ENCODE data around the gene SRSF8. TPM values are rescaled to one million over a fixed set of nuclear protein-coding genes. Genes with fewer than 3 reads are reported as not detected.

The SRSF8 gene
- total RNA-seq, 4 donors from 2014 or later = 30.3 to 42.2 (median 34.8) TPM

- no peak for DNase-seq (ENCODE audit: extremely low spot score)
- Histone ChIP-seq H3K27me3 (no peaks in the 10 kb centered on the region), H3K36me3 (peaks cover 0 to 13% (median 2%) of the 10 kb centered on the region in 4 donors), H3K4me3 (no peak overlapping the region), H3K27ac (replicated peaks in 1 of 4) (no peak overlapping the region), H3K9me3 (no peaks in the 10 kb centered on the region), H3K4me1 (peaks cover 14 to 44% (median 18%) of the 10 kb centered on the region in 4 donors)
- TF ChIP-seq POLR2A (IDR thresholded peaks at IDR 0.05; ENCODE audit: low read depth) = no peak
- TF ChIP-seq EP300 (IDR thresholded peaks at IDR 0.05) = no peak
- TF ChIP-seq CTCF (IDR thresholded peaks at IDR 0.05) = no peak
- TF ChIP-seq POLR2AphosphoS5 (IDR thresholded peaks at IDR 0.05) = no peak
- intact Hi-C loops (cut with DNase I) = no loop called here
- WGBS = 92% methylated on average over 3 of the region's 3 CpGs
Observed at GRCh38 chr11:95111923-95112540, 45.3 kb downstream of the SRSF8 start.

- Histone ChIP-seq H3K4me1 (peaks cover 0 to 22% (median 0%) of the 10 kb centered on the region in 4 donors), H3K36me3 (no peaks in the 10 kb centered on the region), H3K27ac (replicated peaks in 1 of 4) (no peak overlapping the region), H3K27me3 (no peaks in the 10 kb centered on the region), H3K9me3 (no peaks in the 10 kb centered on the region), H3K4me3 (no peak overlapping the region)
- TF ChIP-seq CTCF (IDR thresholded peaks at IDR 0.05) (no peak), POLR2AphosphoS5 (IDR thresholded peaks at IDR 0.05) (no peak), POLR2A (IDR thresholded peaks at IDR 0.05; ENCODE audit: low read depth) (no peak), EP300 (IDR thresholded peaks at IDR 0.05) (no peak)
- no peak for DNase-seq (ENCODE audit: extremely low spot score)
- intact Hi-C loops (cut with DNase I) = no loop called here
- 50% methylated on average over 1 of the region's 1 CpG for WGBS
Observed at GRCh38 chr11:95115597-95115996, 48.9 kb downstream of the SRSF8 start.

- no peak for TF ChIP-seq POLR2AphosphoS5 (IDR thresholded peaks at IDR 0.05)
- no peak for TF ChIP-seq CTCF (IDR thresholded peaks at IDR 0.05)
- no peak for TF ChIP-seq POLR2A (IDR thresholded peaks at IDR 0.05; ENCODE audit: low read depth)
- no peak for TF ChIP-seq EP300 (IDR thresholded peaks at IDR 0.05)
- intact Hi-C loops (cut with DNase I) = no loop called here
- H3K9me3 ChIP-seq = no peaks in the 10 kb centered on the region
- H3K4me1 ChIP-seq = peaks cover 0 to 6% (median 1%) of the 10 kb centered on the region in 4 donors
- no peak for DNase-seq (ENCODE audit: extremely low spot score)
- no peaks in the 10 kb centered on the region for H3K36me3 ChIP-seq
- H3K27ac ChIP-seq (replicated peaks in 1 of 4) = no peak overlapping the region
- H3K4me3 ChIP-seq = no peak overlapping the region
- 90% methylated on average over 1 of the region's 2 CpGs for WGBS
- no peaks in the 10 kb centered on the region for H3K27me3 ChIP-seq
Observed at GRCh38 chr11:95119361-95120060, 52.8 kb downstream of the SRSF8 start.

Other genes starting within 250 kb of the SRSF8 start
- gene CWC15, start 93.4 kb upstream of the SRSF8 start, total RNA-seq = 10 to 100 TPM; 22.9 to 40.3 (median 27.0) TPM
- under 1 TPM; under 0.01 to 0.58 (median 0.40) TPM for gene KDM4D, start 93.2 kb upstream of the SRSF8 start, total RNA-seq
- gene KDM4E, start 41.7 kb upstream of the SRSF8 start, total RNA-seq = not detected
- not detected for gene KDM4F, start 17.5 kb upstream of the SRSF8 start, total RNA-seq
- gene ENDOD1, start 22.9 kb downstream of the SRSF8 start, total RNA-seq = 10 to 100 TPM; 37.6 to 43.2 (median 41.0) TPM
- 10 to 100 TPM; 18.1 to 22.7 (median 21.4) TPM for gene SESN3, start 164.3 kb downstream of the SRSF8 start, total RNA-seq